Chondrocyte (in vitro differentiated cells): ENCODE measurements around the gene RPUSD3. TPM values are rescaled to one million over a fixed set of nuclear protein-coding genes. Genes with fewer than 3 reads are reported as not detected.

ENCODE experiments used
- DNase-seq: peaks from one replicate; pipeline ENCODE4 v3.0.0; 2021; ENCODE audit warnings: mixed read lengths, low spot score
- H3K27ac Mint-ChIP-seq: one replicate; pipeline ENCODE4 v1.8.0; 2021; ENCODE audit warnings: mild to moderate bottlenecking, moderate library complexity, mixed read lengths; ENCODE audit not compliant: unreplicated experiment
- H3K27me3 Mint-ChIP-seq: 2 replicates; pipeline ENCODE4 v1.8.0; 2021; ENCODE audit warnings: low read depth, mixed read lengths
- H3K36me3 Mint-ChIP-seq: 2 replicates; pipeline ENCODE4 v1.8.0; 2021; ENCODE audit warnings: low read depth, mixed read lengths
- H3K4me1 Mint-ChIP-seq: 2 replicates; pipeline ENCODE4 v1.8.0; 2021; ENCODE audit warnings: low read depth, mild to moderate bottlenecking, mixed read lengths
- H3K4me3 Mint-ChIP-seq: one replicate; pipeline ENCODE4 v1.8.0; 2021; ENCODE audit warnings: mild to moderate bottlenecking, moderate library complexity, mixed read lengths; ENCODE audit not compliant: unreplicated experiment
- H3K9me3 Mint-ChIP-seq: 2 replicates; pipeline ENCODE4 v1.8.0; 2021; ENCODE audit warnings: low read depth, mixed read lengths
- CTCF ChIP-seq: fragments of 200-600 bp; sonication (generic); IDR thresholded peaks from 2 replicates; pipeline ENCODE4 v1.5.0; 2021; ENCODE audit warnings: antibody characterized with exemption, mild to moderate bottlenecking, moderate library complexity
- total RNA-seq: library from RNA; stranded (reverse); gene quantifications from 3 replicates; pipeline ENCODE4 v1.2.1, GENCODE V29; 2021

The RPUSD3 gene
- total RNA-seq, 1 donor from 2014 or later, result 27.7 TPM

- Mint-ChIP-seq H3K4me1 (peaks cover 35% of the 10 kb centered on the region), H3K27me3 (no peaks in the 10 kb centered on the region), H3K36me3 (peaks cover 10% of the 10 kb centered on the region), H3K9me3 (no peaks in the 10 kb centered on the region), H3K4me3 (peak within 1 kb of the TSS; percentile 81), H3K27ac (peak within 1 kb of the TSS; percentile 95)
- DNase-seq, result no peak
- peak; percentile 28 for TF ChIP-seq CTCF
Observed at GRCh38 chr3:9809615-9810432, 34.0 kb downstream of the RPUSD3 start, which contains the start of gene TTLL3. Gene TTLL3 (plus strand): TSS chr3:9810262. CDS start chr3:9810662, 400 bp downstream.

- no peaks in the 10 kb centered on the region for H3K27me3 Mint-ChIP-seq
- TF ChIP-seq CTCF, result no peak
- H3K36me3 Mint-ChIP-seq, result peaks cover 13% of the 10 kb centered on the region
- peak overlapping the region; percentile 95 for H3K27ac Mint-ChIP-seq
- H3K9me3 Mint-ChIP-seq, result no peaks in the 10 kb centered on the region
- H3K4me3 Mint-ChIP-seq, result peak overlapping the region; percentile 81
- no peak for DNase-seq
- H3K4me1 Mint-ChIP-seq, result peaks cover 35% of the 10 kb centered on the region
Observed at GRCh38 chr3:9809239-9809614, 34.6 kb downstream of the RPUSD3 start.

- no peak for DNase-seq
- peak; percentile 59 for TF ChIP-seq CTCF
- H3K9me3 Mint-ChIP-seq, result no peaks in the 10 kb centered on the region
- H3K4me1 Mint-ChIP-seq, result peaks cover 35% of the 10 kb centered on the region
- H3K27me3 Mint-ChIP-seq, result no peaks in the 10 kb centered on the region
- no peak overlapping the region for H3K4me3 Mint-ChIP-seq
- peaks cover 19% of the 10 kb centered on the region for H3K36me3 Mint-ChIP-seq
- H3K27ac Mint-ChIP-seq, result peak overlapping the region; percentile 95
Observed at GRCh38 chr3:9808345-9809037, 35.3 kb downstream of the RPUSD3 start.

GRCh38 chr3:9807981-9808344, 35.8 kb downstream of the RPUSD3 start:
- TF ChIP-seq CTCF, result no peak
- no peaks in the 10 kb centered on the region for H3K27me3 Mint-ChIP-seq
- no peak for DNase-seq
- peak overlapping the region; percentile 34 for H3K27ac Mint-ChIP-seq
- peaks cover 35% of the 10 kb centered on the region for H3K4me1 Mint-ChIP-seq
- H3K36me3 Mint-ChIP-seq, result peaks cover 22% of the 10 kb centered on the region
- H3K4me3 Mint-ChIP-seq, result no peak overlapping the region
- no peaks in the 10 kb centered on the region for H3K9me3 Mint-ChIP-seq

GRCh38 chr3:9806688-9807589, 36.9 kb downstream of the RPUSD3 start:
- no peak for TF ChIP-seq CTCF

More at GRCh38 chr3:9806688-9807589, 36.9 kb downstream of the RPUSD3 start:
- no peak for DNase-seq
- Mint-ChIP-seq H3K4me3 (no peak overlapping the region), H3K9me3 (no peaks in the 10 kb centered on the region), H3K27ac (no peak overlapping the region), H3K27me3 (no peaks in the 10 kb centered on the region), H3K36me3 (peaks cover 24% of the 10 kb centered on the region), H3K4me1 (peaks cover 35% of the 10 kb centered on the region)
